UCSD-AML1 (cell line): ENCODE measurements around the gene KDM4B.
A peak's percentile ranks its signal among the peaks of the same experiment; 100 is the strongest.
"Not testable (repeated sequence)": the region's sequence is repeated elsewhere in the genome, so short reads cannot be mapped to it uniquely, and the experiment has no call there.

Source experiments
- DNase-seq: peaks from one replicate; lab custom pipeline; 2025; ENCODE audit not compliant: unreplicated experiment; lab: John Stamatoyannopoulos, UW

KDM4B gene

DNA sequence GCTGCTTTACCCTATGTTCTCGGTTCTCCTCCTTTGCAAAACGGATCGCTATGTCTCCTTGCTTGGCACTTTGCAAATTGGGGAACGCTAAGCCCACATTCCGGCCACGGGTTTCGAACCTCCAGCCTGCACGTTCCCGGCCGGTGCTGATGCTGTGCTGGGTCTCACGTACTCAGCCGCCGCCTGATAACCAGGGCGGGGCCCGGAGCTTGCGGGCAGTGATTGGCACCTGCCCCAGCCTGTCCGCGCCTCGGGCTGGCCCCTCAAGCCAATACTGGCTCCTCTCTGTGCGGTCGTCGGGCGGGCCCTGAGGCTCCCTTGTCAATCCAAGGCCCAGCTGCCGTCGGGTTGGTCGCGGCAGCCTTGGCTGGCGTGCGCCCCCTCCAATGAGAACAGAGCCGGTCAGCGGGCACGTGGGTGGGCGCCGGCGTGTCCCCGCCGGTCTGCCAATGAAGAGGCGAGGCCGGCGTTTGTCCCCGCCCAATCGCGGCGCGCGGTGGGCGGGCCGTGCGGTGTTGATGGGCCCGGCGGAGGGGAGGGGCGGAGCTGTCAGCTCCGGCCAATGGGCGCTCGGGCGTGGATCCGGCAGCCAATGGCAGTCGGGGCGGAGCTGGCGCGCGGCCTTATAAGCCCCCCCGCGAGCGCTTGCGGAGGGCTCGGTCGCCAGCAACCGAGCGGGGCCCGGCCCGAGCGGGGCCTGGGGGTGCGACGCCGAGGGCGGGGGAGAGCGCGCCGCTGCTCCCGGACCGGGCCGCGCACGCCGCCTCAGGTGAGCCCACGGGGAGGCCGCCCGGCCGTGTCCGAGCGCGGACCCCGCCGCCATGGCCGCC is at the start of gene KDM4B:
KDM4B (plus strand) TSS at position 652 of the 830 bp plus-strand sequence. CDS start 63,778 bp downstream, outside the sequence.
- peak; percentile 100 for DNase-seq

DNA sequence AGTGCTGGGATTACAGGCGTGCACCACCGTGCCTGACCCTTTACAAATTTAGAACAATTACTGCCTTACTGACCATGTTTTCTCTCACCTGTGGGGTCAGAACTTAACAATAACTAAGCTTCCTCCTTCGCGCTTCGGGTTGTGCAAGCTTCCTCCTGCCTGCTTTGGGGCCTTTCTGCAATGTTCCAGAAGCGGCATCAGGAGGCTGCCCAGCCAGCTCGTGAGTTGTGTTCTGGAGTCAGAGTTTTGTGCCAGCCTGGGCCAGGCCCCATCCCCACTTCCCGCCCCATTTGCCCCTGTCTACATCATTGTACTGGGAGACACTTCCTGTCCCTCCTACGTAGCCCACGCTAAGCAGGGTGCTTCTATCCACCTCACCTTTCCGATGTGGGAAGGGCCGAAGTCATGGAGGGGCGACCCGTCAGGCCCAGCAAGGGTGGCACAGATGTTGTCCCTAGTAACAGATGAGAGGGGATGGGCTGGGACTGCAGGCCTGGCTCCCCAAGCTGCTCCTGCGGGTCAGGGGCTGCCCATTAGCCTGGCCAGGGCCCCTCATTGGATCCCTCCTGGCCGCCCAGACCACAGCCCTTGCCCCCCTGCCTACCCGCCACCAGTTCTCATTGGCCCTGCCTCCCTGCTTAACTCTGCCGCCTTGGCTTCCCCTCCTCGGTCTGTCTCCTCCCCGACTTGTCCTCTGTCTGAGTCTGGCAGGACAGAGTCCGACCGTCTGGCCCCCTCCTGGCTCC is 46.2 kb upstream of the KDM4B start:
- peak; percentile 22 for DNase-seq

DNA sequence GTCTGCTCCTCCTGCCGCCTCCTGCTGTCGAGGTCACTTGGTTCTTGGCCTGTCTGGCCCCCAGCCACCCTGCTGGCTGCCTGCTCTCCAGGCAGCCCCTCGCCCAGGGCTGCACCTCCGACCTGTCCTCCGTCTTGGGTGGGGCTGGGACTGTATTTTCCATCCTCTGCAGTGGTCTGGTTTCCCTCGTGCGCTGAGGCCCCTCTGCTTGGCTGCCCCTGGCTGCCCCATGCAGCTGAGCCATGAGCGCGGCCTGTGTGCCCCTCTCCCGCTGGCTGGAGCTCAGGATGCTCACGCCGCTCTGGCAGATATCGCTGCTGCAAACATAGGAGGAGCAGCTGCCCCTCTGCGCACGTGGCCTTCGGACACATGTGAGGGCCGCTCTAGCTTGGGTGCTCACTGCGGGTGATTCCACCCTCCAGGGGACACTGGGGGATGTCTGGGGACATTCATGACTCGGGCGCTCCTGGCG is 45.6 kb upstream of the KDM4B start:
- DNase-seq = no peak

DNA sequence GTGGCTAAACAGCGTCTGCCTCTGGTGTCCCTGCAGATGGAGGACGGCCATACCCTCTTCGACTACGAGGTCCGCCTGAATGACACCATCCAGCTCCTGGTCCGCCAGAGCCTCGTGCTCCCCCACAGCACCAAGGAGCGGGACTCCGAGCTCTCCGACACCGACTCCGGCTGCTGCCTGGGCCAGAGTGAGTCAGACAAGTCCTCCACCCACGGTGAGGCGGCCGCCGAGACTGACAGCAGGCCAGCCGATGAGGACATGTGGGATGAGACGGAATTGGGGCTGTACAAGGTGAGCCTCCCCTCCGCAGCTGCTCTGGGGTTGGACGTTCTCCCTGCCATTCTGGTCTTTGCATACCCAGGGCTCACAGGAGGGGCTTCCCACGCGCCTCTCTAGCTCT is 39.7 kb upstream of the KDM4B start:
- no peak for DNase-seq

DNA sequence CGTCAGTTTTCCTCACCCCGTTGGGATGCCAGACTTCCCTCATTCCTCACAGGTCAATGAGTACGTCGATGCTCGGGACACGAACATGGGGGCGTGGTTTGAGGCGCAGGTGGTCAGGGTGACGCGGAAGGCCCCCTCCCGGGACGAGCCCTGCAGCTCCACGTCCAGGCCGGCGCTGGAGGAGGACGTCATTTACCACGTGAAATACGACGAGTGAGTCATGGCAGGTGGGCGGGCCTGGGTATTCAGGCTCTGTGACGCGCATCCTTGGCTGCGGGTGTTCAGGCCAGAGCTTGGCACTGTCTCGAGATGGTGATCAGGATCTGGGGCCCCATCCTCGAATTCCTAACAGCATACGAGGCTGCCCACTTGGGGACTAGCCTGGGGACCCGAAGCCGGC is 38.2 kb upstream of the KDM4B start:
- DNase-seq = no peak

DNA sequence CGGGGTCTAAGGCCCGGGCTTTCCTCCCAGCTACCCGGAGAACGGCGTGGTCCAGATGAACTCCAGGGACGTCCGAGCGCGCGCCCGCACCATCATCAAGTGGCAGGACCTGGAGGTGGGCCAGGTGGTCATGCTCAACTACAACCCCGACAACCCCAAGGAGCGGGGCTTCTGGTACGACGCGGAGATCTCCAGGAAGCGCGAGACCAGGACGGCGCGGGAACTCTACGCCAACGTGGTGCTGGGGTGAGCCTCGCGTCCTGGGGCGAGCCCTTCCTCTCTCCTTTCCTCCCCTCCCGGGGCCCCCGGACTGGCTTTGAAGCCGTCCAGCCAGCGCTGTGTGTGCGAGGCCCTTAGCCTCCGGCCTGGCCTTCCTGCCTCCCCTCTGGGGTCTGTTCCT is 36.2 kb upstream of the KDM4B start:
- DNase-seq = no peak

DNA sequence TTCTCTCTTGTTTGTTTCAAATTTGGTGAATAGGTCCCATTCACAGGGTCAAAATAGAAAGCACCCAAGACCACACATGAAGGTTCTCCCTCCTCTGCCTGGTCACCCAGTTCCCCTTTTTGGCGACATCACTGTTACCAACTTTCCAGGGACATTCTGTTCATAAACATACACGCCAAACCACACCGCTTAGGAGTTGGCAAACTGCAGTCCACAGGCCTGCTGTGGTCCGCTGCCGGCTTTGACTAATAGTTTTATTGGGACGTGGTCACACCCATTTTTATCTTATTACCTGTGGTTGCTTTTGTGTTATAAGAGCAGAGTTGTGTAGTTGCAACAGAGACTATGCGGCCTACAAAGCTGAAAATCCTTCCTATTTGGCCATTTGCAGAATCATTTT is 35.4 kb upstream of the KDM4B start:
- DNase-seq = no peak

DNA sequence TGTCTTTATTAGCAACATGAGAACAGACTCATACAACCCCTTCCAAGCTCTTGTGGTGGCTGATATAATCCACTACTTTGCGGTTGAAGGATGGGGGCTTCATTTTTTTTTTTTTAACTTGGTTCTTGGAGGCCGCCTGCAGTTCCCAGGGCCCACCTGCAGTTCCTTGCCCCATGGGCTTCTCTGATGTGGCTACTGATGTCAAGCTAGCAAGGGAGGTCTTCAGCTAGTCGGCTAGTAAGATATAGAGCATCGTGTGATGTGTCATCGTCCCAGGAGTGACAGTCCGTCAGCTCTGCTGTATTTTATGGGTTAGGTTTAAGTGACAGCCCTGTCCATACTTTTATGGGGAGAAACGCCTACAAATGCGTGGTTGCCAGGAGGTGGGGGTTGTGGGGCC is 33.5 kb upstream of the KDM4B start:
- no peak for DNase-seq

DNA sequence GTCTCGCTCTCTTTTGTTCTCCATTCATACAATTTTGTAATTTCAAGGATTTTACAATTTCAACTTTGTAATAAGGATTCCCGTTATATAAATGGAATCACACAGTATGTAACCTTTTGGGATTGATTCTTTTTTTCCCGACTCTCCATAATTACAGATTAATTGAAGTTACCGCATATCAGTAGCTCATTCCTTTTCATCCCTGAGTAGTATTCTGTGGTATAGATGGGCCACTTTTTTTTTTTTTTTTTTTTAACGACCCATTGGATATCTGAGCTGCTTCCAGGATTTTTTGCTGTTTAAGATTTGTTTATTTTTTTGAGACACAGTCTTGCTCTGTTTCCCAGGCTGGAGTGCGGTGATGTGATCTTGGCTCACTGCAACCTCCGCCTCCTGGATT is 31.9 kb upstream of the KDM4B start:
- no peak for DNase-seq

DNA sequence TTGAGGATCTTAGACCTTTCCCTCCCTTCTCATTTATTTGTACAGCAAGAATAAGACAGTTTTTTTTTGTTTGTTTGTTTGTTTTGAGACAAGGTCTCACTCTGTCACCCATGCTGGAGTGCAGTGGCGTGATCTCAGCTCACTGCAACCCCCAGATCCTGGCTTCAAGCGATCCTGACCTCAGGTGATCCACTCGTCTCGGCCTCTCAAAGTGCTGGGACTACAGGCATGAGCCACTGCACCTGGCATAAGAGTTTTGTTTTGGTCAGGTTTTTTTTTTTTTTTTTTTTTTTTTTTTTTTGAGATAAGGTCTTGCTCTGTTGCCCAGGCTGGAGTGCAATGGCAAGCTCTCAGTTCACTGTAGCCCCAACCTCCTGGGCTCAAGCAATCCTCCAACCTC is 30.5 kb upstream of the KDM4B start:
- not testable (repeated sequence) for DNase-seq

DNA sequence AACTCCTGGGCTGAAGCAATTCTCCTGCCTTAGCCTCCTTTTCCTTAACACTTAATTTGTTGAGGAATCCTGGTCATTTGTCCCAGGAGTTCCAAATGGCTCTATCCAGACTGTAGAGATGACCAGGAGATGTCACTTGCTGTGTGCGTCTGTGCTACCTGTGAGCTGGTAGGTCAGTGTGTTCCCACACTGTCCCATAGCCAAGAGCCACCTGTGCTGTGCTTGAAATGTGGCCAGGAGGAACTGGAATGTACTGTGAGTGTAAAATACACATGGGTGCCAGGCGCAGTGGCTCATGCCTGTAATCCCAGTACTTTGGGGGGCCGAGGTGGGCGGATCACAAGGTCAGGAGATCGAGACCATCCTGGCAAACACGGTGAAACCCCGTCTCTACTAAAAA is 29.4 kb upstream of the KDM4B start:
- DNase-seq = no peak

DNA sequence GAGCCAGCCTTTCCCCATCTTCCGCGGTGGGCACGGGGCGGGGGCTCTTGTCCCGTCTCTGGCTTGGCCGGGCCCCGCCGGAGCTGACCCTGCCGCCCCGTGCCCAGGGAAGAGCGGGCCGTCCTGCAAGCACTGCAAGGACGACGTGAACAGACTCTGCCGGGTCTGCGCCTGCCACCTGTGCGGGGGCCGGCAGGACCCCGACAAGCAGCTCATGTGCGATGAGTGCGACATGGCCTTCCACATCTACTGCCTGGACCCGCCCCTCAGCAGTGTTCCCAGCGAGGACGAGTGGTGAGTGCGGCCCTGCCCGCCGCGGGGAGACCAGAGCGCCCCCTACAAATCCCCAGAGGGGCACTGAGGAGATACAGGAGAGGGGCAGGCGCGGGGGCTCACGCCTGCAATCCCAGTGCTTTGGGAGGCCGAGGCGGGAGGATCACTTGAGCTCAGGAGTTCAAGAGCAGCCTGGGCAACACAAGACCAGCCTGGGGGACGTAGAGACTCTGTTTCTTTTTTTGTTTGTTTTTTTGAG is 27.2 kb upstream of the KDM4B start:
- not testable (repeated sequence) for DNase-seq

DNA sequence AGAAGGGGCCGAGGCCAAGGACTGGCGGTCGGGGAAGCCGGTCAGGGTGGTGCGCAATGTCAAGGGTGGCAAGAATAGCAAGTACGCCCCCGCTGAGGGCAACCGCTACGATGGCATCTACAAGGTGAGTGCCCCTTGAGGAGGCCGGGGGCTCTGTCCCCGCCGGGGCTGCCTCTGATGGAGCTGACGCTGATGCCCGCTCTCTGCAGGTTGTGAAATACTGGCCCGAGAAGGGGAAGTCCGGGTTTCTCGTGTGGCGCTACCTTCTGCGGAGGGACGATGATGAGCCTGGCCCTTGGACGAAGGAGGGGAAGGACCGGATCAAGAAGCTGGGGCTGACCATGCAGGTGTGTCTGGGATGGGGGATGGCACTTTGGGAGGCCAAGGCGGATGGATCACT is 18.3 kb upstream of the KDM4B start:
- DNase-seq = not testable (repeated sequence)

DNA sequence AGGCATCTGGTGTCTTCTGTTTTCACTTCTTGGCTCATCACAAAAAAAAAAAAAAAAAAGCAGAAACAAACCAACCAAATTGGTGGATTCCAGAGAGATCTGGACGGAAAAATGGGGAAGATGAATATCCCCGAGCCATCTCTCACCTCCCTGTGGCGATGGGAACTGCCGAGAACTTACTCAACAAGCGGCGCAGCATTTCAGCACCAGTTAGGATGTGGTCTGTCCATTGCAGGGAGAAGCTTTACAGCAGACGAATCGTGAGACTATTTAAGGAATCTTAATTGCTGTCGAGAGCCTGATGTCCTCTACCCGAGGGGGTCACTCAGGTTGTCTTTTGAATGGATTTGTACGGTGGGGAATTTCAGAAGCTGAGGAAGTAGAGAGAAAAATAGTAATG is 17.3 kb upstream of the KDM4B start:
- no peak for DNase-seq

DNA sequence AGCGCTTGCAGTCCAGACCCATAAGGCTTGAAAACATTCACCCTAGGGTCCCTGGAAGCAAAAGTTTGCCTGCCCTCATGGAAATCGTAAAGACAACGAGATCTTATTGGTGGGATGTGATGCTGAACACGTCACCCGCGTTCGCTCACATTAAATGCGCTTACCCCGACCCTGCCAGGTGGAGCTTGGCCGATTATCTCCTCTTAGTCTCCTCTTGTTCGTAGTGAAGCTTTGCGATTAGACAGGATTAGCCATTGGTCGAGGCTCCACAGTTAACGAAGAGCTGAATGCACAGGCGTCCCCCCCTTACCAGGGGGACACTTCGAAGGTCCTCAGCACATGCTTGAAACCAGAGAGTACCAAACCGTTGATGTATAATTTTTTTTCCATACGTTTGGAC is 16.0 kb upstream of the KDM4B start:
- no peak for DNase-seq

DNA sequence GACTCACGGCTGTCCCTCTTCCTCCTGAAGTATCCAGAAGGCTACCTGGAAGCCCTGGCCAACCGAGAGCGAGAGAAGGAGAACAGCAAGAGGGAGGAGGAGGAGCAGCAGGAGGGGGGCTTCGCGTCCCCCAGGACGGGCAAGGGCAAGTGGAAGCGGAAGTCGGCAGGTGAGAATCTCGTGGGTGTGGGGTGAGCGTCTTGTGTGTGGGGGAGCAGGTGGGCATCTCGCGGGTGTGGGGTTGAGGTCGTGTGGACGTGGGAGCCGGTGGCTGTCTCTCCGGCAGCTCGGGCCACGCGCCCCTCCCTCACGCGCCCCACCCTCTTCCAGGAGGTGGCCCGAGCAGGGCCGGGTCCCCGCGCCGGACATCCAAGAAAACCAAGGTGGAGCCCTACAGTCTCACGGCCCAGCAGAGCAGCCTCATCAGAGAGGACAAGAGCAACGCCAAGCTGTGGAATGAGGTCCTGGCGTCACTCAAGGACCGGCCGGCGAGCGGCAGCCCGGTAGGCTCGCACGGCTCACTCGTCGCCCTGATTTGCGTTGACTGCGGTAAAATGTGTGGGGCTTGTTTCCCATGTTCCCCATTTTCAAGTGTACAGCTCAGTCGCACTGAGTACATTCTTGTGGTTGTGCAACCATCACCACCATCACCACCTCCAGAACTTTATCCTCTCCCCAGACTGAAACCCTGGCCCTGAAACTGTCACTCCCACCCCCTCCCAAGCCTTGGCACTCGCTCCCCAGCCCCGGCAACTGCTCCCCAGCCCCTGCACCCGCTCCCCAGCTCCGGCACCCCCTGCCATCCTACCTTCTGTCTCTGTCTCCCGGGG is 14.4 kb upstream of the KDM4B start:
- not testable (repeated sequence) for DNase-seq

DNA sequence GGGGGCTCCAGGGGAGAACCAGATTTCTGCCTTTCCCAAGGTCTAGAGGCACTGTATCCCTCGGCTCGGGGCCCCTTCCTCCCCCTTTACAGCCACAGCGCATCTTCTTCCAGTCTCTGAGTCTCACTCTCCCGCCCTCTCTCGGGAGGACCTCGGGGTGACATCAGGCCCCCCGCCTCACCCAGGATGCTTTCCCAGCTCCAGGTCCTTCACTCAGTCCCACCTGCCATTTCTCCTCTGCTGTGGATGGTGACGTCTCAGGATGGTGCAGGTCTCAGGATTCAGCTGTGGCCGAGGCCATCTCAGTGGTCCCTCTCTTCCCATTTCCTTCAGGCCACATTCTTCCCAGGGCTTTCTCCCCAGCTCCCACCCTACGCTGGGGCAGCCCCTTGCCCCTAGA is 13.6 kb upstream of the KDM4B start:
- DNase-seq = no peak

DNA sequence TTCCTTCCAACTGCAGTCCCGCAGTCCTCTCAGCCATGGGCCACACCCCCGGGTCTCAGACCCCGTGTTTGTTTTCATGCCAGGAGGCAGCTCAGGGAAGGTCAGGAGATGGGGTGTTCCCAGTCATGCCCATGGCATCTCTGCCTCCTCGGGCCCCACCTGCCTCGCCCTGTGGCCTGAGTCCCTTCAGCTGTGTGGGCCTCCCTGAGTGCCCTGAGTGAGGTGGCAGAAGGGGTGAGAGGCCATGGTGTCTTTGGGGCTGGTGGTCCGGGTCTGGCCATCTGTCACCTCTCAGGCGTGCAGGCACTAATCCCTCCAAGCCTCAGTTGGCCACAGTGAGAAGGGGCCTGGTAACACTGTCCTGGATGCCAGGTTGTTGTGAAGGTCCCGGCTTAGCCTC is 10.9 kb upstream of the KDM4B start:
- DNase-seq = no peak

DNA sequence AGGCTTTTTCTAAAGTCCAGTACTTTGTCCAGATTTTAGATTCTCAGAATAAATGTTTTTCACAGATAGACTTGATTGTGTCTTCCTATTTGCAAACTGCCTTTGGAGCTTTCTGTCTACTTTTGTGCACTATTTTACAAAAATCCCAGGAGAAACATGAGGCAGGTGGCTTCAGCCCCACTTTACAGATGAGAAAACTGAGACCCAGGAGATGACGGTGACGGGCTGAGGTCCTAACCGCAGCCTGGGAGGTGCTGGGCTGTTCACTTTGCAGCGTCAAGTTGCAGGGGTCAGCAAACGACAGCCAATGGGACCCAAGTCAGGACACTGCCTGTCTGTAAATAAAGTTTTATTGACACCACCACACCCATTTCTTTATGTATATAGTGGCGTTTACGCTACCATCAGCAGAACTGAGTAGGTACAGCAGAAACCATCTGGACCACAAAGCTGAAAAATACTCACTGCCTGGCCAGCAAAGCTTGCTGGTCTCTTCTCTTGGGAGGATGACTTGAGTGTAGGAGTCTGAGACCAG is 6.8 kb upstream of the KDM4B start:
- no peak for DNase-seq

DNA sequence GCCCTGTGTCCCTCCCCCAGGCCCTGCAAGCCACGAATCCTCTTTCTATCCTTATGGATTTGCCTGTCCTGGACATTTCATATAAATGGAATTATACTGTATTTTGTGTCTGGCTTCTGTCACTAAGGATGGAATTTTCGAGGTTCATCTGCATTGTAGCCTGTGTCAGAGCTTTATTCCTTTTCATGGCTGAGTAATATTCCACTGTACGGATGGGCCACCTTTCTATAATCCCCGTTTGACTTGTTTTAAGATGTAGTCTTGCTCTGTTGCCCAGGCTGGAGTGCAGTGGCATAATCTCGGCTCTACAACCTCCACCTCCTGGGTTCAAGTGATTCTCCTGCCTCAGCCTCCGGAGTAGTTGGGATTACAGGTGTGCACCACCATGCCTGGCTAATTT is 3.9 kb upstream of the KDM4B start:
- DNase-seq = no peak

DNA sequence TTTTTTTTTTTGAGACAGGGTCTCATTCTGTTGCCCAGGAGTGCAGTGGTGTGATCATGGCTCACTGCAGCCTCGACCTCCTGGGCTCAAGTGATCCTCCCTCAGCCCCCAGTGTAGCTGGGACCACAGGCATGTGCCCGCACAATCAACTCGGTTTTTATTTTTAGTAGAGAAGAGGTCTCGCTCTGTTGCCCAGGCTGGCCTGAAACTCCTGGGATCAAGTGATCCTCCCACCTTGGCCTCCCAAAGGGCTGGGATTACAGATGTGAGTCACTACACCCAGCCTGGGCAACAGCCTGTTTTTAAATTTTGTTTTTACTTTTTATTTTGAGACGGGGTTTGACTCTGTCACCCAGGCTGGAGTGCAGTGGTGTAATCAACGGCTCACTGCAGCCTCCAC is 2.3 kb upstream of the KDM4B start:
- no peak for DNase-seq
